DLD1 (cell line): Measurements from ENCODE around the gene SLC25A30.

Experiments
- in situ Hi-C: cut with HindIII; loops from 2 replicates; pipeline ENCODE4 v1.10.0; 2017; ENCODE audit warnings: low sequenced_read_pairs

The SLC25A30 gene, protein sequence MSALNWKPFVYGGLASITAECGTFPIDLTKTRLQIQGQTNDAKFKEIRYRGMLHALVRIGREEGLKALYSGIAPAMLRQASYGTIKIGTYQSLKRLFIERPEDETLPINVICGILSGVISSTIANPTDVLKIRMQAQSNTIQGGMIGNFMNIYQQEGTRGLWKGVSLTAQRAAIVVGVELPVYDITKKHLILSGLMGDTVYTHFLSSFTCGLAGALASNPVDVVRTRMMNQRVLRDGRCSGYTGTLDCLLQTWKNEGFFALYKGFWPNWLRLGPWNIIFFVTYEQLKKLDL

DNA sequence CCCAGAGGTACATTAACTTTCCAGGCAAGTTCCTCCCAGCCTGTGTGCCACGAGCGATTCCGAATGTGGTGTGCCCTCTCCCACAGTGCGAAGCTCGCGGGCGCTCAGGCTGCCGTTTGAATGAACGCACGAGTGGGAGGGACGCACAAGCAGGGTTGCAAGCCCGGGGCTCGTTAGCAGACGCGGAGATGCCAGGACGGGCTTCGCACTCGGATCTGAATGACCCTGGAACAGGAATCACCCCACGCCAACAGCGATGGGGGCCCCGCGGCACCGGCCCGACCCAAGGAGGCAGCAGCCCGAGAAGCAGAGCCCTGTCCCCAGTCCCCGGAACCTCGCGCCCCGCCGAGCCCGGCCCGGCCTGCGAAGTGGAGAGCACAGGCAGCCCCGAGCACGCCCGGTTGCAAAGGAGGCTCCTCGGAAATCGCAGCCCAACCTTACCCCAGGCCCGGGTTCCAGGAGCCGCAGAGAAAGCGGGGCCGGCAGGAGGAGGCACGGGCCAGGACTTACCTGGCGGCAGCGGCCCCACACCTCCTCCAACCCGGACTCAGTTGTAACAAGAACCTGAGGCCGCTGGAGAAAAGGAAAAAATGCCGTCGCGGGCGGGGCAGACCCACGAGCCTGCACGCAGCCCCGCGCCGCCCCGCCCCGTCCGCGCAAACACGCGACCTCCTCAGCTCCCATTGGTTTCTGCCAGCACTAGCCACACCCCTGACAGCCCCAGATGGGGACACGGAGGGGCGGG lies at the start of gene SLC25A30:
Gene SLC25A30, minus strand, starts transcription at position 584 of the 745 bp plus-strand sequence. CDS start 6,948 bp downstream, outside the sequence.
- in situ Hi-C loops = no loop called here

DNA sequence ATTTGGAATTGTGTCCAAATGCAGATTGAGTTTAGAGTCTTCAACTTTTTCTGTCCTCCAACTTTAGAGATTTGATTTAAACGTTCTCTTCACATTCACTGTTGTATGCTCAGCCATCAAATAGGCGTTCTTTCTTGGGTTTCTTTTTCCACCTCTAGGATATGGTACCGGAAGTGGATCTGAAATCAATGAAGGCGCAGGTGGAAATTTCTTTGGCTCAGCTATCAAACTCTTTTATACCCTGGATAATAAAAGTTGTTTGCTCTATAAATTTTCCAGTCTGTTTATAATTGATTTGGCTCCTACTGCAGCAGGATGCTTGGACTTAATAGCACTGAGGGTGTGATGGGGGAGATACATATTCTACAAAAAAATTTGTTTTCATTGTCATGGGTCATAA lies 48.2 kb upstream of the SLC25A30 start:
- in situ Hi-C loops = loop anchor here (10.0 kb wide), 1 partner anchor 72 kb away; no protein-coding TSS in a partner anchor

DNA sequence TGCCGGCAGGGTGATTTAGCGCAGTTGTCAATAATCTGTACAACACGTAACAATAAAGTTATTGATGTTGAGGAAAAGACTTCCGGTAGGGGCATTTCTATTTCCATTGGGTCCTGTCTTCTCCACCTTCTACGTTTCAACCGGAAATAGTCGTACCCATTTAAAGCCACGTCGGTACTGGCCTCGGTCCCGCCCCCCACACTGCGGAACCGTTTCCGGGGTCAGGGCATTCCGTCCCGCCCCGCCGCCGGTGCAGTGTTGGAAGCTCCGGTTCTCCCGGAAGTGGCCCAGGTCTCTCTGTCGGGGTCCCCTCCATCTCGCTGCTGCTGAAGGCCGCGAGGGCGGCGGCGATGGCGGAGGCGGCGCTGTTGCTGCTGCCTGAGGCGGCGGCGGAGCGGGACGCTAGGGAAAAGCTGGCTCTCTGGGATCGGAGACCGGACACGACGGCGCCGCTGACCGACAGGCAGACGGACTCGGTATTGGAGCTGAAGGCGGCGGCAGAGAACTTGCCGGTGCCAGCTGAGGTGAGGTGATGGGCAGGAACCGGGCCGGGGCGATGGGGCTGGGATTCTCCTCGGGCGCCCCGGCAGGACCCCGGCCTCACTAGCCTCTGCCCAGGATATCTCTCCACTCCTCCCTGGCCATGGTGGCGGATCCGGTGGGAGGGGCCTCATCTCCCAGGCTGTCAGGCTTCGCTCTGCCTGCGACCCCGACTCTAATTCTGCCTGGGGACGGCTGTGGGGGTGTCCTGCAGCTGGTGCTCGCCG lies 46.7 kb upstream of the SLC25A30 start, which contains the start of gene COG3:
Gene COG3, plus strand, starts transcription at position 253 of the 767 bp plus-strand sequence. Its CDS starts 98 bp downstream, at position 351.
- in situ Hi-C loops = loop anchor here (10.0 kb wide), 1 partner anchor 70 kb away; no protein-coding TSS in a partner anchor

DNA sequence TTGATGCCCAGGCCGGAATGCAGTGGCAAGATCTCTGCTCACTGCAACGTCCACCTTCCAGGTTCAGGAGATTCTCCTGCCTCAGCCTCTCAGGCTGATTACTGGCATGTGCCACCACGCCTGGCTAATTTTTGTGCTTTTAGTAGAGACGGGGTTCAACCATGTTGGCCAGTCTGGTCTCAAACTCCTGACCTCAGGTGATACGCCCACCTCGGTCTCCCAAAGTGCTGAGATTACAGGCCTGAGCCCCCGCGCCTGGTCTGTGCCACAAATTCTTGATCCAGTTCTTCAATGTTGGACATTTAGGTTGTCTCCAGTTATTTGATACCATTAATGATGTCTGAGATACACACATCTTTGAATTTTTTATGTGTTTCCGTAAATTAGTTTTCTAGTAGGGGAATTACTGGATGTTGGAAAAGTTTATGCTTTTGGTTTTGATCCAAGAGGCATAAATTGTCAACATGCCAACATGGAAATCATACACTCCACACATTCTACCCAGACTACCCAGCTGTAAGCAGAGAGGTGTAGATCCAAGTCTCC lies 46.0 kb upstream of the SLC25A30 start:
- in situ Hi-C loops = loop anchor here (10.0 kb wide), 1 partner anchor 69 kb away; no protein-coding TSS in a partner anchor

DNA sequence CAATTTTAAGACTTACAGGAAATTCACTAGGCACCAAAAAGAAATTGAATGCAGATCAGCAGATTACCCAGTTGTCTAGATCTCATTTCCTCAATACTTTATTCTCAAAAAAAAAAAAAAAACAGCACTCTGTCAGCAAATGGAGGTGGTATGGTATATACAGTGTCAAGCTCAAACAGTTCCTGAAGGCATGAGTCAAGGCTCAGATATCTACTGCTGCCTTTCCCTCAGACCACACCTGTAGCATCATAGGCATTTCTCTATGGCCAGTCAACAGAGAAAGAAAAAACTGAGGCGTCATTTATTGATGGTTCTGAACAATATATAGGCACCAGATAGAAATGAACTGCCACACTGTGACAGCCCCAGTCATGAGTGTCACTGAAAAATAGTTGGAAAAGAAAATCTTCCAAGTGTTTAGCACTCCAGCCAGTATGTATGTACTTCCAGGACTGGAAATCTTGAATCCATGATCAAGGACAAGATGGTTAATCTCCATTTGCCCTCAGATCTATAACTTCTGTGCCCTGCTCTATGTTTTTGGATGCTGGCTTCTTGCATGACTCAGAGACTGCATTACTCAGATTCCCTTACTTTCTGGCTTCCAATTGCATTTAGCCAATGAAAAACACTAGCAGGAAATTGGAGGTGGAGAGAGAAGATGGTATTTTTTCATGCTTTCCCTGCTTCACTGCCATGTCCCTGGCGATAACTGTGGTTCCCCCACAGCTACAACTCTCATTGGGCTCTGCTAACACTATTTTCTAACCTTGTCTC lies 38.2 kb upstream of the SLC25A30 start:
- in situ Hi-C loops = no loop called here

DNA sequence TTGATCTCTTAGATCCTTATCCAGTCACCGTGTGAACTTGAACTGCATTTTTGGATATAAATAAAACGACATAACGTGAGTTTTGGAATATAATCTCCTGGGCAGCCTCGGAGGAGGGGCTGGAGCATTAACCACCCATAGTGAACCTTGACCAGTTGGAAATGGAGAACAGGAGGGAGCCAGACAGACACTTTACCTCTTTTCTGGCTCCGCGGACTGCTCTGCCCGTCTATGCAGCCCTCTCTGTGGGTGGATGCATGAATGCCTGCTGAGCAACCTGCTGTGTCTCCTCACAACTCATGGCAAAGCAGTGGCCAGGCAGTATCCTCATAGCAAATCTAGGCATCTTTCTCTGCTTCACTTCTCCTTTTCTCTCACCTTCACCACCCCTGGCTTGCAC lies 36.0 kb upstream of the SLC25A30 start:
- in situ Hi-C loops = no loop called here

DNA sequence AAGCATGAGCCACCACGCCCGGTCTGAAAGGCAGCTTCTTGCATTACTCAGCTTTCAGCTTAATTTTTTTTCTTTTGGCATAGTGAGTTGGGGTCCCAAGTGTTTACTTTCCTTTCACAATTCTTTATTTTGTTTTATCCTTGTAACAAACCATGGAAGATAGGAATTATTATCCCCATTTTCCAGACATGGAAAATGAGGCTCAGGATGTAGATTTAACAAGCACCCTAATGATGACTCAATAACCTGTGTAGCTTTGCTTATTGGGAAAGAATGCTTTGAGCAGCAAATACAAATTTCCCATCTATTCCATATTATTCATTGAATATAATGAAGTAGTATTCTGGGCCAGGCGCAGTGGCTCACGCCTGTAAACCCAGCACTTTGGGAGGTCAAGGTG lies 33.1 kb upstream of the SLC25A30 start:
- in situ Hi-C loops = no loop called here

DNA sequence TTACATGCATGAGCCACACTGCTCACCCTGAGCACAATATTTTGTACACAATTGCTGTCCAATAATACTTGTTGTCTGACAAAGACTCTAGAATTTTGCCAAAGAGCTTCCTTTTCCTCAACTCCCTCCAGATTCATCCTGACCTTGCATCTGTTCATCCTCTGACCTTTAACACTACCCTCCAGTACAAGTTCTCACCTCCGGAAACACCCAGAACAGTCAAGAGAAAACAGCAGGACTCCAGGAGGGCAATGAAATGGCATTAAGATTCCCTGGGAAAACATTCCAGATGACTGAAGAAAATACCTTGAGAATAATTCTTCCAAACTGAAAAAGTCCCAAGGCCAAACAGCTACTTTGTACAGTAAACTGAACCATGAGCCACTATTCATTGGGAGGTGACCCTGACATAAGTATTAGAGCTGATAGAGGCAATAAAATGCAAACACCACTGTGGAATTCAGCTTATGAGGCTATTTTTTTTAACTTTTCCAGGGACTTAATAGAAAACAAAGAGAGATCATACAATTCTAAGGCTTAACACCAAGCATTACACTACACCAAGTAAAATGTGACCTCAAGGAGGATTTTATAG lies 30.9 kb upstream of the SLC25A30 start:
- in situ Hi-C loops = no loop called here

DNA sequence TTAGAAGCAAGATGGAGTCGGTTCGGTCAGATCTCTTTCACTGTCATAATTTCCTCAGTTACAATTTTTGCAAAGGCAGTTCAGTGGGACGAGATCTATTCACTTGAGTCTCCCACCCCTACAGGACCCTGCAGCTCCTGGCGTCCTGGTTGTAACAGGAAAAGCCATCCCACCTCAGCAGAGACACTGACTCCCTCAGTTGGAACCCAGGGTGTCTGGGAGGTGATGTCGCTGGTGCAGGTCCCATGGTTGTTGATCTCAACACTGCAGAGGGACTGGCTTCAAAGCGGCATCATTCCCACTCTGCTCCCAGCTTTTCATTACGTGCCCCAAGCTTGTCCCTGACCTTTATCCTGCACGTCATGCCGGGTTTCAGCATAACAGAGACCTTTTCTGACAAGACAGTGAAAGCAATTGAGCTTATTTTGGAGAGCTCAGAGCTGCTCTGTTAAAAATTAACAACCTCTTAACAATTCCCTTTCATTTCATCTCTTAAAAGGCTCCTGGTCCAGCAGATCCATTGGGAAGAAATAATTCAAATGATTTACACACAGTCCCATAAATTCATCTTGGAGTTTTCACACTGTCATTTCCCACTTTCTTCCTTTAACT lies 29.0 kb upstream of the SLC25A30 start:
- in situ Hi-C loops = no loop called here

DNA sequence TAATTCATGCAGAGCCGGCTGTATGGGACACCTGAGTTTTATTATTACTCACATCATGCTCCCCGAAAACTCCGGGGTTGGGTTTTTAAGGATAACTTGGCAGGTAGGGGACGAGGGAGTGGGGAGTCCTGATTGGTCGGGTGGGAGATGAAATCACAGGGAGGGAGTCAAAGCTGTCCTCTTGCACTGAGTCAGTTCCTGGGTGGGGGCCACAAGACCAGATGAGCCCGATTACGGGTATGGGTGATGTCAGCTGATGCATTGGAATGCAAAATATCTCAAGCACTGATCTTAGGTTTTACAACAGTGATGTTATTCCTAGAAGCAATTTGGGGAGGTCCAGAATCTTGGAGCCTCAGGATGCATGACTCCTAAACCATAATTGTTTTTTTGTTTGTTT lies 28.0 kb upstream of the SLC25A30 start:
- in situ Hi-C loops = no loop called here

DNA sequence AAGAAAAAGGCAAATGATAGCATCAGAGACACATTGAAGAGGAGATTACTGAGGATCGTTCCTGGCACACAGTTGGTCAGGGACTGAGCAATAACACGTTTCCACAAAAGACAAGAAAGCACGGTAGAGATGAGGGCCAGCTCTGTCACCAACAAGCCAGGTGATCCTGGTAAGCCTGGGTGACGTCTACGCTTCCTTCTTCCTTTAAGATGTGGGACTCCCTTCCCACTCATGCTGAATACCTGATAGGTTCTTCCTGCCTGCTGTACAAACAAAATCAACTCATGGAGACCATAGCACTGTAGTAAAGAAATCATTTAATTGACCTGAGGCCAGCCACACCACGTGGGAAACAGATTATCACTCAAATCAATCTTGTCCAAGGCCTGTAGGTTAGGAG lies 26.9 kb upstream of the SLC25A30 start:
- in situ Hi-C loops = no loop called here

DNA sequence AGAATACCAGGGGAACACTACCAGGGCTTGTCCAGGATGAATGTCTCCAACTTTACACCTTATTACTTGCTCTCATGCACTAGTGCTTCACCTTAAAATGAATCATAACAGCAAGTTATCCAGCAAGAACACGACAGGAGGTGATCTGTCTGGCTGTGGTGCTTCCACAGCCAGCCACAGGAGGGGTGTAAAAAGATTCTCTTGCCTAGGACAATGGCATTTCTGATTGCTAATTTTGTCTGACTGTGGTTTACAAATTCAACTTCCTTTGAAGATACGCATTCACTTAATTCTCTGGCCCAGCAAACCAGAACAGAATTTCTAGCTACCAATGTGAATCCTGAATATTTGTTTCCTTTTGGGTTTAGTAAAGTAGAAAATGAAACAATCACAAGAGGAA lies 23.5 kb upstream of the SLC25A30 start:
- in situ Hi-C loops = no loop called here

DNA sequence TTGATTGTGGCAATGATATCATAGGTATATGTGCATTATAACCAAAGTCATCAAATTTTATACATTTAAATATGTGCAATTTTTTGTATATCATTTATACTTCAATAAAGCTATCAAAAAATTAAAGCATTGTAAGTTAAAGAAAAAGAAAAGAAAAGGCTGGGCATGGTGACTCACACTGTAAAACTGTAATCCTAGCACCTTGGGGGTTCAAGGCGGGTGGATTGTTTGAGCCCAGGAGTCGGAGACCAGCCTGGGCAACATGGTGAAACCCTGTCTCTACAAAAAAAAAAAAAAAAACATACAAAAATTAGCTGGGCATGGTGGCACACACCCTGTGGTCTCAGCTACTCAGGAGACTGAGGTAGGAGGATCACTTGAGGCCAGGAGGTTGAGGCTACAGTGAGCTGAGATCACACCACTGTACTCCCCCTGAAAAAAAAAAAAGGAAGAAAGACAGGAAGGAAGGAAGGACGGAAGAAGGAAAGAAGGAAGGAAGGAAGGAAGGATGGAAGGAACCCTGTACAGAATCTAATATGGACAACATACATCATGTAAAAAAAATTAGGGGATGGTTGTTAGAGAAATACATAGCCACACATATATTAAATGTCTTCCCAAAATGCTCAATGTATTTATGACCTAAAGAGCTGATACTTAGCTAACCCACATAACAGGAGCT lies 21.7 kb upstream of the SLC25A30 start:
- in situ Hi-C loops = no loop called here

DNA sequence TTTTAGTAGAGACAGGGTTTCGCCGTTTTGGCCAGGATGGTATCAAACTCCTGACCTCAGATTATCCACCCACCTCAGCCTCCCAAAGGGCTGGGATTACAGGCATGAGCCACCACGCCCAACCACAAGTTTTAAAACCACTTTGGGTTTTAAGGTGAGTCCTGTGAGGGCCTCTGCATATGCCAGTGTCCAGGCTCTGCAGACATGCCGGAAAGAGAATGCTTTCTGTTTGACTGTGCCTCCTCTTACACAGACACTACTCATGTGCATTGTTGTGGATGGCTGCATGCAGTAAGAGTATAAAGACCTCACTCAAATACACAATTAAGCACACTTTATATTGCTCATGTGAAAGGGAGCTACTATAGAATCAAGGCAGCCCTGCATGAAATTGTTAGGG lies 20.8 kb upstream of the SLC25A30 start:
- in situ Hi-C loops = no loop called here

DNA sequence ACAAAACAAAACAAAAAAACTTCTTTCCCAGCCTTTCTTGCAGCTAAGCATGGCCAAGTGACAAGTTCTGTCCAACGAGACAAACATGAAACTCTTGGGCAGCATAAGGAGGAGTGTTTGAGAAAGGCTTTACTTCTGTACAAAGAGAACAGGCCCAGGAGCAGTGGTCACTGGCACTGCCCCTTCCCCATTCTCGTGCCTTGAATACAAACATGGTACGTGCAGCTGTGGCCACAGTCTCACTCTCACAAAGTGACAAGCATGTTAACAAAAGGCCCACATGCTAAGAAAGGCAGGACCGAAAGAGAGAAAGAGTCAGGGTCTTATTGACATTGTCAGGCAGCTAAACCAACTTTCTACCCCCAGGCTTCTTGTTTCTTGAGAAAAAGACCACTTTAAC lies 19.8 kb upstream of the SLC25A30 start:
- in situ Hi-C loops = no loop called here

DNA sequence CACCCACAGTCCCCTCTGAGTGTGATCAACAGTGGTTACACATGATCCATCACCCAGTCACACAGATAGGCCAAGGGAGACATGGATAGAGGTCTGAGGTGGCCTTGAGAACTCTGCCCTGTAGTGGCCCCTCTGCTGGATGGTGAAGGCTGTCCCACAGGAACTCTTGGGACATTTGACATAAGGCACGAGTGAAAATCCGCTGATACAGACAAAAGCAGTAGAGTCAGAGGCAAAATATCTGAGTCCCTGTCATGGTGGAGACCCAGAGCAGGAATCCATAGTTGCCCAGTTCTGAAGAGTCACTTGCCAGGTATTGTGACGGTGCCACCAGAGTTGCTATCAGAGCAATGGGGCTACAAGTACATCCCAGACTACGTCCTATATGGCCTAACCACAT lies 18.8 kb upstream of the SLC25A30 start:
- in situ Hi-C loops = no loop called here

DNA sequence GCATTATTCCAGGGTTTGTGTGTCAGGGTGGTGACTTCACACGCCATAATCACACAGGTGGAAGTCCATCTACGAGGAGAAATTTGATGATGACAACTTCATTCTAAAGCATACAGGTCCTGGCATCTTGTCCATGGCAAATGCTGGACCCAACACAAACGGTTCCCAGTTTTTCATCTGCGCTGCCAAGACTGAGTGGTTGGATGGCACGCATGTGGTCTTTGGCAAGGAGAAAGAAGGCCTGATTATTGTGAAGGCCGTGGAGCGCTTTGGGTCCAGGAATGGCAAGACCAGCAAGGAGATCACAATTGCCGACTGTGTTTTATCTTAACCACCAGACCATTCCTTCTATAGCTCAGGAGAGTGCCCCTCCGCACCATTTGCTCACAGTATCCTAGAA lies 18.2 kb upstream of the SLC25A30 start:
- in situ Hi-C loops = no loop called here

DNA sequence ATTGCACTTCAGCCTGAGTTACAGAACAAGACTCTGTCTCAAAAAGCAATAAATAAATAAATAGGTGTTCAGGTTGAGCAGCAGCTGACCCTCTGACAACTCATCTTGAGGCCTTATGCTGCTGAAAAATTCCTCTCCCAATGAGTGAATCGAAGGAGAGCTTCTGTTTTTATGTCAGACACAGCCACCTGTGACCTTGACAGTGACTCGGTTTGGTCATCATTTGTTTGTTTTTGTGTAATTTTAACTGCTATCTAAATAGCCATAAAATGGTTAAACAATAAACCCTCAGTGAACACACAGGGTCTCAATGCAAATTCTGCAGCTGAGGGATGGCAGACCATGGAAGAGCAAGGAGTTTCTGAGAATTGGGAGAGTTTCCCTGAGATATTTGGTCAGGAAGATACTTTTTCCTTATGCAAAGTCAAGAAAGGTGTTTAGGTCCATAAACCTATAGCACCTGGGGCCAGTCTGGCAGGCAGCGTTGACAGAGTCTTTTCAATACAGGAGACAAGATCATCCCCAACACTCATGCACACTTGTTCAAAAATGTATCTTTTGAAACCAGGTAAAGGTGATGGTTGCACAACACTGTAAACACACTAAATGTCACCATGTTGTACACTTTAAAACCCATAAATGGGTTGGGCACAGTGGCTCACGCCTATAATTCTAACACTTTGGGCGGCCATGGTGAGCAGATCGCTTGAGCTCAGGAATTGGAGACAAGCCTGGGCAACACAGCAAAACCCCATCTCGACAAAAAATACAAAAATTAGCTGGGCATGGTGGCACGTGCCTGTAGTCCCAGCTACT lies 16.6 kb upstream of the SLC25A30 start:
- in situ Hi-C loops = no loop called here
